ENCODE data around the gene APH1B.

The APH1B gene

GRCh38 chr15:63292241-63292640, 14.8 kb downstream of the APH1B start:
- no peaks in the 10 kb centered on the region for H3K9me3 Mint-ChIP-seq
- peaks cover 21% of the 10 kb centered on the region for H3K36me3 Mint-ChIP-seq (ENCODE audit: low read depth)
- no peak overlapping the region for H3K4me3 Mint-ChIP-seq
- TF ChIP-seq, protein P1, sequence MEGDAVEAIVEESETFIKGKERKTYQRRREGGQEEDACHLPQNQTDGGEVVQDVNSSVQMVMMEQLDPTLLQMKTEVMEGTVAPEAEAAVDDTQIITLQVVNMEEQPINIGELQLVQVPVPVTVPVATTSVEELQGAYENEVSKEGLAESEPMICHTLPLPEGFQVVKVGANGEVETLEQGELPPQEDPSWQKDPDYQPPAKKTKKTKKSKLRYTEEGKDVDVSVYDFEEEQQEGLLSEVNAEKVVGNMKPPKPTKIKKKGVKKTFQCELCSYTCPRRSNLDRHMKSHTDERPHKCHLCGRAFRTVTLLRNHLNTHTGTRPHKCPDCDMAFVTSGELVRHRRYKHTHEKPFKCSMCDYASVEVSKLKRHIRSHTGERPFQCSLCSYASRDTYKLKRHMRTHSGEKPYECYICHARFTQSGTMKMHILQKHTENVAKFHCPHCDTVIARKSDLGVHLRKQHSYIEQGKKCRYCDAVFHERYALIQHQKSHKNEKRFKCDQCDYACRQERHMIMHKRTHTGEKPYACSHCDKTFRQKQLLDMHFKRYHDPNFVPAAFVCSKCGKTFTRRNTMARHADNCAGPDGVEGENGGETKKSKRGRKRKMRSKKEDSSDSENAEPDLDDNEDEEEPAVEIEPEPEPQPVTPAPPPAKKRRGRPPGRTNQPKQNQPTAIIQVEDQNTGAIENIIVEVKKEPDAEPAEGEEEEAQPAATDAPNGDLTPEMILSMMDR (IDR thresholded peaks at IDR 0.05; ENCODE audit: unreplicated experiment in 3 of 3), result no peak
- H3K27me3 Mint-ChIP-seq (ENCODE audit: low read depth), result no peaks in the 10 kb centered on the region
- H3K4me1 Mint-ChIP-seq, result peaks cover 9% of the 10 kb centered on the region
- no peak overlapping the region for H3K27ac Mint-ChIP-seq

DNA sequence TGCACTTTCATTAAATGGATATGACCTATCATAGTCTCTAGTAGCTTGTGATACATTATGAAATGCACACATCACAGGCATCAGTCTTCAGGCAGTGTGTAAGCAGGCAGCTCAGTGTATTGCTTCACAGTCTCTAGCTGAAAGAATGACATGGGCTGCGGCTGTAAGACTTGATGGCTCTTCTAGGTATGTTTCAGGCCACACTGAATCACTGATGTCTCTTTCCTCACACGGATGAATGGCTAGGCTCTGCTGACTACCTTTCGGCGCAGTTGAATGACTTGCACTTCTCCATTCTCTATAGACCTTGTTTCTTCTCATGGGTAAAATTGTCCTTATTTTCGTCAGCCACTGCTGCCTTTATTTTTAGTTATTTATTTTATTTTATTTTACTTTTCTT, 15.4 kb downstream of the APH1B start:
- no peak overlapping the region for H3K4me3 Mint-ChIP-seq
- peaks cover 22% of the 10 kb centered on the region for H3K36me3 Mint-ChIP-seq (ENCODE audit: low read depth)
- TF ChIP-seq, protein P1 (IDR thresholded peaks at IDR 0.05; ENCODE audit: unreplicated experiment in 3 of 3), result no peak
- H3K27ac Mint-ChIP-seq, result no peak overlapping the region
- H3K27me3 Mint-ChIP-seq (ENCODE audit: low read depth), result no peaks in the 10 kb centered on the region
- H3K9me3 Mint-ChIP-seq, result no peaks in the 10 kb centered on the region
- peaks cover 9% of the 10 kb centered on the region for H3K4me1 Mint-ChIP-seq

- peaks cover 33% of the 10 kb centered on the region for H3K36me3 Mint-ChIP-seq (ENCODE audit: low read depth)
- TF ChIP-seq, protein P1 (IDR thresholded peaks at IDR 0.05; ENCODE audit: unreplicated experiment in 3 of 3), result no peak
- peak overlapping the region in 1 of 3 experiments; percentile 39 for H3K27ac Mint-ChIP-seq
- no peaks in the 10 kb centered on the region for H3K27me3 Mint-ChIP-seq (ENCODE audit: low read depth)
- peaks cover 5% of the 10 kb centered on the region for H3K4me1 Mint-ChIP-seq
- no peaks in the 10 kb centered on the region for H3K9me3 Mint-ChIP-seq
- no peak overlapping the region for H3K4me3 Mint-ChIP-seq
Measured at GRCh38 chr15:63294359-63294758, 17.0 kb downstream of the APH1B start.

GRCh38 chr15:63295341-63295740, 17.9 kb downstream of the APH1B start:
- Mint-ChIP-seq H3K27ac (peak overlapping the region in 1 of 3 experiments; percentile 53), H3K27me3 (ENCODE audit: low read depth) (no peaks in the 10 kb centered on the region), H3K4me1 (peaks cover 5% of the 10 kb centered on the region), H3K9me3 (no peaks in the 10 kb centered on the region), H3K4me3 (no peak overlapping the region), H3K36me3 (ENCODE audit: low read depth) (peaks cover 33% of the 10 kb centered on the region)
- TF ChIP-seq, protein P1 (IDR thresholded peaks at IDR 0.05; ENCODE audit: unreplicated experiment in 3 of 3), result no peak

GRCh38 chr15:63296195-63296594, 18.8 kb downstream of the APH1B start:
- Mint-ChIP-seq H3K36me3 (ENCODE audit: low read depth) (peaks cover 37% of the 10 kb centered on the region), H3K4me3 (no peak overlapping the region), H3K27ac (peak overlapping the region in 1 of 3 experiments; percentile 56), H3K4me1 (peaks cover 9% of the 10 kb centered on the region), H3K9me3 (no peaks in the 10 kb centered on the region), H3K27me3 (ENCODE audit: low read depth) (no peaks in the 10 kb centered on the region)
- TF ChIP-seq, protein P1 (IDR thresholded peaks at IDR 0.05; ENCODE audit: unreplicated experiment in 3 of 3), result no peak

DNA sequence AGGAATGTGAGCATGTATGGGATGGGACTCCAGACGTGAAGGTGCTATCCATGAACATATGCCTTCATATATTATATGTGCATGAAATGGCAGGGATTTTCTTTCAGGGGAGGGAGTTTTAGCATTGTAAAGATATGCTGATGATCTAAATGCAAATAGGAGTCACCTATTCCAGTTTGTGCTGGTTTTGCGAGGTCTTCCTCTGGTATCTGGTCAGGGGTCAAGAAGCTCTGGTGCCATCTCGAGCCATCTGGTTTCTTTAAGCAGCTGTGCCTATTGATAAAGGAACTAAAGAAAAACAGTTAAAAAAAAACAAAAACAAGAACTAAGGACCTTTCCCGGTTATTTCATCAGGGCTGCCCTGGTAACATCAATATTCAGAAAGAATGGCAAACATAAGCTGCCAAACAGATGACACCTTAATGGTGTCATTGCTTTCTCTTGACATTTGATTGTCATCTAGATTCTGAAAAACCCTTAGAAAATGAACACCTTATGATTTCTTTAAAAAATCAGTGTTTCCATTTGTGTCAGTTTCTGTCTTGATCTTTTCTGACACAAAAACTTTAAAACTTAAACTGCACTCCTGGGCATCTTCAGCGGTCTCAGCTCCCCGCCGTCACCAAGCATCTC, 22.7 kb downstream of the APH1B start:
- no peaks in the 10 kb centered on the region for H3K9me3 Mint-ChIP-seq

More for the DNA sequence above, 22.7 kb downstream of the APH1B start:
- Mint-ChIP-seq H3K27ac (peak overlapping the region in 1 of 3 experiments; percentile 90), H3K36me3 (ENCODE audit: low read depth) (peaks cover 38% of the 10 kb centered on the region), H3K27me3 (ENCODE audit: low read depth) (no peaks in the 10 kb centered on the region), H3K4me3 (no peak overlapping the region), H3K4me1 (peaks cover 9% of the 10 kb centered on the region)
- TF ChIP-seq, protein P1 (IDR thresholded peaks at IDR 0.05; ENCODE audit: unreplicated experiment in 3 of 3), result no peak

Data from nephron (organoid).